Stimulated activated CD8-positive, alpha-beta memory T cell treated with anti-CD3 and anti-CD28 coated beads, Interleukin-4, amount 100 ng/mL, for 4 hours (primary cell): Measurements from ENCODE around the gene UBE2E3.
A peak's percentile ranks its signal among the peaks of the same experiment; 100 is the strongest.
"Not testable (repeated sequence)": the region's sequence is repeated elsewhere in the genome, so short reads cannot be mapped to it uniquely, and the experiment has no call there.

Source experiments
- DNase-seq, 2 donors: peaks; one replicate each; pipeline ENCODE4 v3.0.0-alpha.2; 2020; ENCODE audit warnings: low read depth in 2 of 2, low spot score in 1 of 2

UBE2E3 gene

GRCh38 chr2:180980106-180980942 is at the start of gene UBE2E3:
Gene UBE2E3, plus strand, starts transcription at chr2:180980605. Its CDS starts 1,438 bp downstream, at chr2:180982043.
- DNase-seq, result peak; percentile 47 to 55

GRCh38 chr2:180931841-180932240 is 48.6 kb upstream of the UBE2E3 start:
- no peak for DNase-seq

GRCh38 chr2:180933332-180933731 is 47.1 kb upstream of the UBE2E3 start:
- no peak for DNase-seq

GRCh38 chr2:180934911-180935310 is 45.5 kb upstream of the UBE2E3 start:
- no peak for DNase-seq

- not testable (repeated sequence) for DNase-seq
These were observed 42.9 kb upstream of the UBE2E3 start for GRCh38 chr2:180937480-180937879.

GRCh38 chr2:180938451-180938850 is 42.0 kb upstream of the UBE2E3 start:
- DNase-seq, result no peak

GRCh38 chr2:180943275-180943674 is 37.1 kb upstream of the UBE2E3 start:
- no peak for DNase-seq

GRCh38 chr2:180944372-180944771 is 36.0 kb upstream of the UBE2E3 start:
- no peak for DNase-seq

- DNase-seq, result no peak
These were observed 33.2 kb upstream of the UBE2E3 start for GRCh38 chr2:180947208-180947689.

- DNase-seq, result no peak
These were observed 30.5 kb upstream of the UBE2E3 start for GRCh38 chr2:180949896-180950295.

- DNase-seq, result no peak
These were observed 28.3 kb upstream of the UBE2E3 start for GRCh38 chr2:180952082-180952481.

- no peak for DNase-seq
These were observed 27.6 kb upstream of the UBE2E3 start for GRCh38 chr2:180952731-180953336.

- DNase-seq, result no peak
These were observed 26.9 kb upstream of the UBE2E3 start for GRCh38 chr2:180953550-180953949.

GRCh38 chr2:180955101-180955500 is 25.3 kb upstream of the UBE2E3 start:
- DNase-seq, result no peak

- no peak for DNase-seq
These were observed 20.6 kb upstream of the UBE2E3 start for GRCh38 chr2:180959787-180960186.

GRCh38 chr2:180960982-180961381 is 19.4 kb upstream of the UBE2E3 start:
- no peak for DNase-seq

GRCh38 chr2:180962727-180963314 is 17.6 kb upstream of the UBE2E3 start:
- no peak for DNase-seq

- DNase-seq, result no peak
These were observed 14.0 kb upstream of the UBE2E3 start for GRCh38 chr2:180966378-180966777.

- no peak for DNase-seq
These were observed 11.3 kb upstream of the UBE2E3 start for GRCh38 chr2:180969124-180969523.

GRCh38 chr2:180970016-180970415 is 10.4 kb upstream of the UBE2E3 start:
- DNase-seq, result no peak

GRCh38 chr2:180971811-180972210 is 8.6 kb upstream of the UBE2E3 start:
- DNase-seq, result no peak

- no peak for DNase-seq
These were observed 4.8 kb upstream of the UBE2E3 start for GRCh38 chr2:180975585-180975984.
